Activated CD4-positive, alpha-beta T cell treated with anti-CD3 and anti-CD28 coated beads, Interleukin-2, amount 10 ng/mL, durations not matched to agents 24 days and 14 days (primary cell): ENCODE measurements around the gene DCXR. TPM values are rescaled to one million over a fixed set of nuclear protein-coding genes. Genes with fewer than 3 reads are reported as not detected.

ENCODE experiments used
- DNase-seq: peaks from one replicate; pipeline ENCODE4 v3.0.0; 2022
- H3K27ac Mint-ChIP-seq: one replicate; pipeline ENCODE4 v1.8.0; 2022; ENCODE audit warnings: mild to moderate bottlenecking, mixed read lengths
- H3K27me3 Mint-ChIP-seq: one replicate; pipeline ENCODE4 v1.8.0; 2022; ENCODE audit warnings: mixed read lengths
- H3K36me3 Mint-ChIP-seq: one replicate; pipeline ENCODE4 v1.8.0; 2022; ENCODE audit warnings: low read depth, mild to moderate bottlenecking, mixed read lengths
- H3K4me1 Mint-ChIP-seq: one replicate; pipeline ENCODE4 v1.8.0; 2021; ENCODE audit warnings: mixed read lengths
- H3K4me3 Mint-ChIP-seq: one replicate; pipeline ENCODE4 v1.8.0; 2022; ENCODE audit warnings: mild to moderate bottlenecking, moderate library complexity, mixed read lengths
- H3K9me3 Mint-ChIP-seq: one replicate; pipeline ENCODE4 v1.8.0; 2021; ENCODE audit warnings: mixed read lengths
- intact Hi-C: fragments of 100-400 bp; cut with micrococcal nuclease; formaldehyde crosslinking; loops from one replicate; pipeline ENCODE4 v1.15.1; 2023
- total RNA-seq: library from RNA; stranded (reverse); gene quantifications from 2 replicates; pipeline ENCODE4 v1.2.3, GENCODE V29; 2022

Gene DCXR
- total RNA-seq, 1 donor from 2014 or later: 128 TPM

DNA sequence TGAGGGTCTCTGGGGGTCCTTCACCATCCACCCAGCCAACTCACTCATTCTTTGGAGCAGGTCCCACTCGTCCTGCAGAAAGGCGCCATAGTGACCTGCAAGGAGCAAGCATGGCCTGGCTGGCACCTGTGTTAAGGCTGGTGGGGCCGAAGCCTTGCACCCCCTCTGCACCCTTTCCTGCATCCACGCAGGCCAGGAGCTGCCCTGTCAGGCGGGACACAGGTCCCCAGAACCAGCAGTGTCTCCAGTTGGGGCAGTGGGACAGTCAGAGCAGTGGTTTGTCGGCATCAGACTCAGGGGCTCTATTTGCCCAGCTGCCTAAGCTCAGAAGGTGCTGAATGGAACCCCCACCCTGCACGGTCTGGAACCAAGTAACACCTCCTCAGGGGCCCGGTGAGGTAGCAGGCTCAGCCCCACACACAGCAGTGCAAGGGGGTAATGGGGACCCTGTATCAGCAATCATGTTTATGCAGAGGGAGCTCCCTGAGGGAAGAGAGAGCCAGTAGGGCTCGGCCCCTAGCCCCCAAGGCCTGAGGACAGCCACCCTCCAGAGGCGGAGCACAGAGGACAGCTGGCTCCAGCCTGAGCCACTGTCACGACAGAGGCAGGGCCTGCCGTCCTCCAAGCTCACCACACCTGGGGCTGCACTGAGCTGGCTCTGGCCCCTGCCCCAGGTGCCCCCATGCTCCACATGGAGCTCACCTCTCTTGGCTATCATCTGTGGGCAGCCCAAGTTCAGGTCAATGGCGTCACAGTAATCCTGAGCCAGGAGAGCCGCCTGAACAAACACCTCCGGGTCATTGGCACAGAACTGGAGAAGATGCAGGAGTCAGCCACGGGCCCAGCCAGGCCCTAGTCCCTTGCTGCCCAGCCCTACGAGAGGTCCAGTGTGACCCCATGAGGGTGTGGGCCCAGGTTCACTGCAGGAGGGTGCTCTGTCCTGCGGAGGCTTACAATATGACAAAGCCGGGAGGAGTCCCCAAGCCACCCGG is 26.2 kb upstream of the DCXR start:
- H3K36me3 Mint-ChIP-seq: peaks cover 15% of the 10 kb centered on the region
- H3K27ac Mint-ChIP-seq: no peak overlapping the region
- H3K9me3 Mint-ChIP-seq: no peaks in the 10 kb centered on the region
- H3K4me1 Mint-ChIP-seq: peaks cover 5% of the 10 kb centered on the region
- no peaks in the 10 kb centered on the region for H3K27me3 Mint-ChIP-seq
- DNase-seq: no peak
- intact Hi-C loops: no loop called here
- peak overlapping the region; percentile 73 for H3K4me3 Mint-ChIP-seq

DNA sequence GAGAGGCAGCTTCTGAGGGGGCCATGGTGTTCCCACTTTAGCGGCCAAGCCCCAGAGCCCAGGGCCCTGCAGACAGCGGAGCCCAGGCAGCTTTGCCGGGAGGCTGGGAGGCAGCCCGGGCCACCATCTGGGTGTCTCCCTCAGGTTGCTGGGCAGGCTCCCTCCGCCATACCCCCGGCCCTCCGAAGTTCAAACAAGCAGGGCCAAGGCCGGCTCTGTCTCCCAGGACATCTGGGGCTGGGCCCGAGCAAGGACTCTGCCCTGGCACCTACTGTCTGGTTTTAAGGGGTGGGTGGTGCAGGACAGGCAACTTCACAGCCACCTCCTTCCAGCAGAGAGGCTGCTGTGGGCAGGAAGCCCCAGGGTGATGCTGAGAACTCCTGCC is 25.5 kb upstream of the DCXR start:
- Mint-ChIP-seq H3K4me3 (no peak overlapping the region), H3K27me3 (no peaks in the 10 kb centered on the region), H3K9me3 (no peaks in the 10 kb centered on the region), H3K36me3 (peaks cover 17% of the 10 kb centered on the region), H3K4me1 (peaks cover 5% of the 10 kb centered on the region), H3K27ac (no peak overlapping the region)
- DNase-seq: no peak
- intact Hi-C loops: no loop called here

DNA sequence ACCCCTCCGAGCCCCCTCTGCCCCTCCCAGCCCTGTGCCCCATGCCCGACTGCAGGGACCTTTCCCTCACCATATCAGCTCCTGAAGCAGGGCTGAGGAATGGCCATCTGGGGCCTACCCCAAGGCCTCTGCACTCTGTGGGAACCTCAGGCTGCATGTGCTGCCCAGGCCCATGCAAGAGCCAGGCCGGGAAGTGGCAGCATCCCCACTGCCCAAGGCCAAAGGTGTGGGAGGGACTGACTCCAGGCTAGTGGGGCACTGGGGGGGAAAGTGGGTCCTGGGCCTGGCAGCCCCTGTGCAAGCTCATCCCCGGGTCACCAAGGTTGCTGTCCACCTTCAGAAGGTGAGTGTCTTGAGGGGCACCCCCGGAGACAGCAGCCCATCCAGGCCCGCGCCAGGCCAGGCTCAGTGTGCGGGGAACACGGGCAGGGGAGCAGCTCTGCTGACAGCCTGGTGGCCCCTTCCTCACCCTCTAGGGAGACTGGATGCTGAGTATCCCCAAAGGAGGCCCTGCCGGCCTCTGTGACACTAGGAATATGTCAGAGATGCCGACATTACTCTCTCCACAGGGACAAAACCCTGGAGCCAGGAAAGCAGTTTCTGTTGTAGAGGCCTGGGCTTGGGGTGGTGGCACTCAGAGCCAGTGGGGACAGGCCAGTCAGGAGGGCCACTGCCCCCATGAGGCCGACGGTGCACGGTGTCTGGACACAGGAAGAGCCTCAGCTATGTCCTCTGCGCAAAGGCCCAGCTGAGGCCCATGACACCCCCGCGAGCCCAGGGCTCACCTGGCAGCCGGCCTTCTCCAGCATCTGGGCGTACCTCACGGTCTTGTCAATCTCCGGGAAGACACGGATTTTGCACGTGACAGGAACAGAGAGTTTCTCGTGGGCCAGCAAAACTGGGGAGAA is 24.8 kb upstream of the DCXR start:
- H3K27me3 Mint-ChIP-seq: no peaks in the 10 kb centered on the region
- H3K4me3 Mint-ChIP-seq: no peak overlapping the region
- peaks cover 21% of the 10 kb centered on the region for H3K36me3 Mint-ChIP-seq
- intact Hi-C loops: no loop called here
- peaks cover 5% of the 10 kb centered on the region for H3K4me1 Mint-ChIP-seq
- H3K9me3 Mint-ChIP-seq: no peaks in the 10 kb centered on the region
- H3K27ac Mint-ChIP-seq: no peak overlapping the region
- DNase-seq: no peak

DNA sequence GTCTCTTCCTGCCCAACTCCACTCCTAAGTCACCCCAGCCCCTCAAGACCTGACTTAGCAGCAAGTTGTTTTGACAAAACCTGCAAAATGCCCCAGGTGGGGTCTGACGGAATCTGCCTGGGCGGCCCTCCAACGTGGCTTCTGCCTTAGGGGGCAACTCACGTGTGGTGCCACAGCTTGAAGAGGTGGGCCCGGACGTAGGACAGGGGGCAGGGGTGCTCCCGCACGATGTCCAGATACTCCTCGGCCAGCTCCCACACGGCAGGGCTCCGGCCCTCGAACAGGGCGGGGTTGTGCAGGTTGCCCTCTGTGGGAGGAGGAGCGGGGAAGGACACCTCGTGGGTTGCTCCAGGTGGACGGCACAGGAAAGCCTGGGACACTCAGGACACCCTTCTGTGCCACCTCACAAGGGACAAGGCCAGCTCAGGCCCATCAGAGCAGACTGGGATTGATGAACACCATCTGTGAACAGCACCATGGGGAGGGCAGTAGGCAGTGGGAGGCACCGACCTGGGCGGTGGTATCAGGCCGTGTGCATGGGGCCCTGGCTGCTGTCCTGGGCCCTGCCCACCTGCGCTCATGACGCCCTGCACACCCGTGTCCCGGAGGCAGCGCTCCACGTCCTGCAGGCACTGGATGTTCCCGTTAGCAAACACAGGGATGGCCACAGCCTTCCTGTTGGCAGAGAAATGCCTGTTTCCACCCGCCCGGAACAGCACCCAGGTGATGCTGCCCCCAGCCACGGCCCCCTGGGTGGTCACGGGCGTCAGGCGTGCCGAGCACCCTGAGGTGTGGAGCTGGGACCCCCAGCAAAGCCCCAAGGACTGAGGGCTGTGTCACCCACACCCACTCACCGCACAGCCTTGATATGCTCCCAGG is 23.8 kb upstream of the DCXR start:
- H3K27ac Mint-ChIP-seq: no peak overlapping the region
- no peak overlapping the region for H3K4me3 Mint-ChIP-seq
- no peaks in the 10 kb centered on the region for H3K27me3 Mint-ChIP-seq
- peaks cover 3% of the 10 kb centered on the region for H3K4me1 Mint-ChIP-seq
- DNase-seq: no peak
- H3K36me3 Mint-ChIP-seq: peaks cover 22% of the 10 kb centered on the region
- no peaks in the 10 kb centered on the region for H3K9me3 Mint-ChIP-seq
- intact Hi-C loops: no loop called here

DNA sequence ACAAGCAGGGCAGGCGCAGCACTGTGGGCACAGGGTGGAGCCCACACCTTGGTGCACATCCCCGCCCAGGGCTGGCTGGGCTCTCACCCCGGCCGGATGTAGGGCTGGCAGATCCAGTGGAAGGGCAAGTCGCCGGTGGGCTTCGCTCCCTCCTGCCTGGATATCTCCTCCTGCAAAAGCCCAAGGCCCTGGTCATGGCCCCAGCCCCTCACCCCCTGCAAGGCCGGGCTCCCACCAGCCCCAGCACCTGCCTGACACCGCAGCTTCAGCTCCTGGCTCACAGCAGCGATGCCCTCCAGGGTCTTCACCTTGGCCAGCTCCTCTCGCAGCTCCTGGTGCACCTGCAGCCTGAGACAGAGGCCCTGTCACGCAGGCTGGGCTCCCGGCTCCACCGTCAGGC is 23.1 kb upstream of the DCXR start:
- Mint-ChIP-seq H3K27ac (no peak overlapping the region), H3K9me3 (no peaks in the 10 kb centered on the region), H3K4me3 (no peak overlapping the region), H3K4me1 (peaks cover 1% of the 10 kb centered on the region), H3K36me3 (peaks cover 24% of the 10 kb centered on the region), H3K27me3 (no peaks in the 10 kb centered on the region)
- intact Hi-C loops: no loop called here
- no peak for DNase-seq

DNA sequence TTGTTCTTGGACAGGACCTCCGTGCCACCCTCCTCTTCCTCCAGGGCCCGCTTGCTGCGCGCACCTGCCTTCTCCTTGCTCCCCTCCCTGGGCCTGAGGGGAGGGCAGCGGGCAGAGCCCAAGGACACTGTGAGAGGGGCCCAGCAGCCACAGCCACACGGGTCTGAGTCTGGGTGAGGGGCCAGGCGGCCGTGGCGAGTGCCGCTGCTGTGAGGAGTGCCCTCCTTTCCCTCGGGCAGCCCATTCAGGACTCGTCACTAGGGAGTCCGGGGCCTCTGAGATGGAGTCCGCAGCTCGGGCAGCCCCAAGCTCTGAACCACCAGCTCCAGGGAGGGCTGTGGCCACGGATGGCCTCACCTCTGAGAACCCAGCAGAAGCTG is 22.5 kb upstream of the DCXR start:
- intact Hi-C loops: no loop called here
- H3K27me3 Mint-ChIP-seq: no peaks in the 10 kb centered on the region
- H3K4me1 Mint-ChIP-seq: peaks cover 1% of the 10 kb centered on the region
- no peaks in the 10 kb centered on the region for H3K9me3 Mint-ChIP-seq
- no peak for DNase-seq
- peaks cover 24% of the 10 kb centered on the region for H3K36me3 Mint-ChIP-seq
- no peak overlapping the region for H3K4me3 Mint-ChIP-seq
- no peak overlapping the region for H3K27ac Mint-ChIP-seq

DNA sequence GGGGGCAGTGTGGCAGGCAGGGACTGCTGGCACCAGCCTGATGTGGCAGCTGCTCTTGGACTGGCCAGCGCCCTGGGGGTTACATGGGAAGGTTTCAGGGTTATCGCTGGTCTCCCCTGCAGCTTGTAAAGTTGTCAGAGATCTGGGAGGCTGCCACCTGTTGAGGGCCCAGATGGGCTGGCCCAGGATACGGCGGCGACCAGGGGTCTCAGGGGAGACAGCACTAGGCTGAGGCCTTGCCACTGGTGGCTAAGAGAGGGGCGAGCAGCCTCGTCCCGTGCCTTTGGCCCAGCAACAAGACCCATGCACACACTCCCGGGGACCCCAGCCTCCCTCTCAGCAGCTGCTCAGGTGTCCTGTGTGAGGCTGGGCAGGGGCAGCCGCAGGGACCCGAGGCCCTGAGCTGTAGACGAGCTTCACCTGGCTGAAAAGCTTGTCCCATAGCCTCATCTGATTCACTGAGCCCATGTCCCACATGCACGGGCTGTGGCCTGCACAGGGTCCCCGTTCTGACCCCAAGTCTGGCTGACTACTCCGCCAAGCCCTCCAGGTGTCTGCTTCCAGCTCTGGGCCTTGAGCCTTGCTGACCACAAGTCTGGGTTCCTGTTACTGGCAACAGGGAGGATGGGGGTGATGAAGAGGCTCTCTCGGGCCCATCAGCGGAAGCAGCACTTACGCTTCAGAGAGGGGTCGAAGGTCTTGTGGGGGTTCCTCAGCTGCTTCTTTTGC is 21.9 kb upstream of the DCXR start:
- H3K4me3 Mint-ChIP-seq: no peak overlapping the region
- H3K27ac Mint-ChIP-seq: no peak overlapping the region
- intact Hi-C loops: no loop called here

DNA sequence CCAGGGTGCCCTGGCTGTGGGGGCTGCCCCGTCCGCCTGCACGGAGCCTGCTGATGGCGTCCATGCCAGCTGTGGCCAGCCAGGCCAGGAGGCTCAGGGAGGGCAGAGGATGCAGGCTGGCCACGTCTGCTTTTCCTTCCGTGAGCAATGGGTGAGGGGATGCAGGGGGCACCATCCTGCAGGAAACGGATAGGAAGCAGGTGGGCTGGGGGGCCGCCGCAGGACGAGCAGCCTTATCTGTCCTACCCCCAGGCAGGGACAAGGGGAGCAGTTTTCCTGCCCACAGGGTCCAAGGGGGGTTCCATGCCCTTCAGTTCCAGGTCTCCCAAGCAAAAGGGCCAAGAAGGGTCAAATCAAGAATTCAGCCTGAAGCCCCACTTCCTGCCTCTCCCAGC is 21.4 kb upstream of the DCXR start:
- no peaks in the 10 kb centered on the region for H3K9me3 Mint-ChIP-seq
- no peak overlapping the region for H3K27ac Mint-ChIP-seq
- intact Hi-C loops: no loop called here
- no peak for DNase-seq
- peaks cover 25% of the 10 kb centered on the region for H3K36me3 Mint-ChIP-seq
- no peak overlapping the region for H3K4me3 Mint-ChIP-seq
- peaks cover 1% of the 10 kb centered on the region for H3K4me1 Mint-ChIP-seq
- H3K27me3 Mint-ChIP-seq: no peaks in the 10 kb centered on the region

More for the DNA sequence above, 21.9 kb upstream of the DCXR start:
- DNase-seq: no peak
- Mint-ChIP-seq H3K36me3 (peaks cover 27% of the 10 kb centered on the region), H3K4me1 (peaks cover 1% of the 10 kb centered on the region), H3K27me3 (no peaks in the 10 kb centered on the region), H3K9me3 (no peaks in the 10 kb centered on the region)

DNA sequence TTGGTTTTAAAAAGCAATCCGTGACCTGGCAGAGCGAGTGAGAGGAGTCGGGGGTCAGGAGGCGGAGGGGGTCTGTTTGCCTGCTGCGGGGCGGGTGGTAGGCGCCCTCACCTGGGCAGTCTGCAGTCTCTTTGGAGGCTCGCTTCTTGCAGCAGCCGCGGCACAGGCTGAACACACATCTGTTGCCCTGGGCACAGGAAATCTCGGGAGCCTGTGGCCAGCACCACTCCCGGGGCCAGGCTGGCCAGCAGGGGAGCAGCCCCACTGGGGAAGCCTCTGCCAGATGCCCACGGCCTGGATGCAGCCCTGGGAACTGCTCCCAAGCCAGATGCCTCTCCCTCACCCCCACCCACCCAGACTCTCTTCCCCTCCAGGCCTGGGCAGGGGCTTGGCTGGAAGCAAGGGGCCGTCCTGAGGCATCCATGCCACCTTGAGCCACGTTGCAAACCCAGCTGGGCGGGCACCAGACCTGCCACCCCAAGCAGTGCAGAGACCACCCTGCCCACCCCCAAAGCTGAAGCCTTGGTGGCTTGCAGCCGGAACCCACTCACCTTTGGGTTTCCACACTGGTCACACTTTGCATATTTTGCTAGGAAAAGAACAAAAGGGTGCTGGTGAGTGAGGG is 20.8 kb upstream of the DCXR start:
- intact Hi-C loops: no loop called here
- no peaks in the 10 kb centered on the region for H3K27me3 Mint-ChIP-seq
- no peak overlapping the region for H3K27ac Mint-ChIP-seq
- H3K4me3 Mint-ChIP-seq: no peak overlapping the region
- H3K9me3 Mint-ChIP-seq: no peaks in the 10 kb centered on the region
- peaks cover 1% of the 10 kb centered on the region for H3K4me1 Mint-ChIP-seq
- DNase-seq: no peak
- peaks cover 25% of the 10 kb centered on the region for H3K36me3 Mint-ChIP-seq

DNA sequence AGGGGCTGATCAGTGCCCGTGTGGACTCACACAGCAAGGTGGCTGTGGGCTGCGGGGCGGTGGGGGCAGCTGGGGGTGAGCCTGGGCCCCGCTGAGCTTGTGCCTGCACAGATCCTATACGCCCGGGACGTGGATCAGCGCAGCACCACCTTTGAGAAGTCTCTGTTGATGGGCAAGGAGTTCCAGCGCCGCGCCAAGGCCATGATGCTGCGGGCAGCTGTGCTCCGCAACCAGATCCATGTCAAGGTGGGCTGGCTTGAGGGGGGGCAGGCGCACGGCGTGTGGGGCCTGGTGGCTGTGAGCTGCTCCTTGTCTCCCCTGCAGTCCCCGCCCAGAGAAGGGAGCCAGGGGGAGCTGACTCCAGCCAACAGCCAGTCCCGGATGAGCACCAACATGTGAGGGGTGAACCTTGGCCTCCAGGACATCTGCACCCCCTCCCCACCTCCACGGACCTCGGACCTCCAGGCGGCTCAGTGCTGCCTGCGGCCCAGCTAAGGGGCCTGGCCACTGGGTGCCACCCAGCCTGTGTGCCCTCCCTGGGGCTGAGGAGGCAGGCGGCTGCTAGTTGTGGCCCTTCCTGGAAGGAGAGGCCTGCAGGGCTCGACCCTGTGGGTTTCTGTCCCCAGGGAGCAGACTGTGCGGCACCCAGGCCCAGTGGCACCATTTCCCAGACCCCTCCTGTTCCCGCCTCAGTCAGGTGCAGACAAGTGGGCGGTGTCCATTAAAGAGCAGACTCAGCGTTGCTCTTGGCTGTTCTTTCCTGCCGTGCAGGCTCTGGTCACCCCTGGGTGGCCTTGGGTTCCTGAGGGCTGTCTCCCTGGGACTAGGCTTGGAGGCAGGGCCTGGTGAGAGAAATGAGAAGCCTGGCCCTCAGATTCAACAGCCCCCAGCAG is 19.5 kb upstream of the DCXR start:
- Mint-ChIP-seq H3K27me3 (no peaks in the 10 kb centered on the region), H3K27ac (no peak overlapping the region), H3K4me3 (no peak overlapping the region), H3K36me3 (peaks cover 23% of the 10 kb centered on the region), H3K4me1 (peaks cover 3% of the 10 kb centered on the region), H3K9me3 (no peaks in the 10 kb centered on the region)
- intact Hi-C loops: no loop called here
- DNase-seq: no peak

DNA sequence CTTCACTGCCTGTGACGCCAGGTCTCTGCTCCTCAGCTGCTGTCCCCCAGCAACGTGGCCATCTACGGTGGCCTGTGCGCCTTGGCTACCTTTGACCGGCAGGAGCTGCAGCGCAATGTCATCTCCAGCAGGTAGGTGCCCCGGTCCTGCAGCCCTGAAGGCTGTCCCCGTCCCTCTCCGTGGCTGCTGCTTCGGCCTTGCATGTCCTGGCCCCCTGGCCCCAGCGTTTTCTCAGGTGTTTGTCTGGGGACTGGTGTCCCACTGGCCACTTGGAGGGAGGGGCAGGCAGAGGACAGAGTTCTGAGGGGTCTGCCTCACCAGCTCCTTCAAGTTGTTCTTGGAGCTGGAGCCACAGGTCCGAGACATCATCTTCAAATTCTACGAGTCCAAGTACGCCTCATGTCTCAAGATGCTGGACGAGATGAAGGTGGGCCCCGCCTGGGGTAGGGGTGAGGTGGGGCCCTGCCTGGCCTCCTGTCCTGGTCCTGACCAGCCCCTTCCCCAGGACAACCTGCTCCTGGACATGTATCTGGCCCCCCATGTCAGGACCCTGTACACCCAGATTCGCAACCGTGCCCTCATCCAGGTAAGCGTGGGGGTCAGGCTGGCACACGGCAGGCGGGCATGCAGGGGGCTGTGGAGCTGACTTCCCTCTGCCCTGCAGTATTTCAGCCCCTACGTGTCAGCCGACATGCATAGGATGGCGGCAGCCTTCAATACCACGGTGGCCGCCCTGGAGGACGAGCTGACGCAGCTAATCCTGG is 18.6 kb upstream of the DCXR start:
- intact Hi-C loops: no loop called here
- H3K27ac Mint-ChIP-seq: no peak overlapping the region
- no peak overlapping the region for H3K4me3 Mint-ChIP-seq
- peaks cover 23% of the 10 kb centered on the region for H3K36me3 Mint-ChIP-seq
- peaks cover 3% of the 10 kb centered on the region for H3K4me1 Mint-ChIP-seq
- H3K27me3 Mint-ChIP-seq: no peaks in the 10 kb centered on the region
- H3K9me3 Mint-ChIP-seq: no peaks in the 10 kb centered on the region
- DNase-seq: no peak
